HG03175 (cell line): ENCODE measurements around the gene TIAM2.
A peak's percentile ranks its signal among the peaks of the same experiment; 100 is the strongest.
"Not testable (repeated sequence)": the region's sequence is repeated elsewhere in the genome, so short reads cannot be mapped to it uniquely, and the experiment has no call there.

Experiments
- ATAC-seq: cut with Tn5 transposase; IDR thresholded peaks from one replicate; pipeline ENCODE4 v1.9.1; 2021; ENCODE audit warnings: mild to moderate bottlenecking, moderate library complexity; ENCODE audit not compliant: unreplicated experiment

TIAM2 gene

GRCh38 chr6:155222506-155222905 is 227.4 kb downstream of the TIAM2 start:
- no peak for ATAC-seq

- ATAC-seq, result peak; percentile 99
Observed at GRCh38 chr6:155223646-155224451, 228.7 kb downstream of the TIAM2 start.

- ATAC-seq, result no peak
Observed at GRCh38 chr6:155224618-155225017, 229.5 kb downstream of the TIAM2 start.

GRCh38 chr6:155227046-155227445 is 231.9 kb downstream of the TIAM2 start:
- no peak for ATAC-seq

GRCh38 chr6:155228546-155229166 is 233.5 kb downstream of the TIAM2 start:
- ATAC-seq, result no peak

GRCh38 chr6:155230975-155231374 is 235.9 kb downstream of the TIAM2 start:
- ATAC-seq, result not testable (repeated sequence)

- no peak for ATAC-seq
Observed at GRCh38 chr6:155232848-155233247, 237.7 kb downstream of the TIAM2 start.

- ATAC-seq, result no peak
Observed at GRCh38 chr6:155234167-155234566, 239.1 kb downstream of the TIAM2 start.

- no peak for ATAC-seq
Observed at GRCh38 chr6:155234687-155235086, 239.6 kb downstream of the TIAM2 start.

GRCh38 chr6:155235087-155235486 is 240.0 kb downstream of the TIAM2 start:
- ATAC-seq, result no peak

GRCh38 chr6:155237613-155238012 is 242.5 kb downstream of the TIAM2 start:
- ATAC-seq, result no peak

GRCh38 chr6:155240905-155241600 is 245.9 kb downstream of the TIAM2 start:
- ATAC-seq, result no peak

GRCh38 chr6:155241966-155242365 is 246.9 kb downstream of the TIAM2 start:
- no peak for ATAC-seq

- no peak for ATAC-seq
Observed at GRCh38 chr6:155244434-155244833, 249.3 kb downstream of the TIAM2 start.

- ATAC-seq, result no peak
Observed at GRCh38 chr6:155245193-155245592, 250.1 kb downstream of the TIAM2 start.

GRCh38 chr6:155245831-155246230 is 250.7 kb downstream of the TIAM2 start:
- ATAC-seq, result no peak

- ATAC-seq, result no peak
Observed at GRCh38 chr6:155246825-155247224, 251.7 kb downstream of the TIAM2 start.

GRCh38 chr6:155247618-155248007 is 252.5 kb downstream of the TIAM2 start:
- no peak for ATAC-seq

GRCh38 chr6:155248008-155249001 is 253.2 kb downstream of the TIAM2 start:
- ATAC-seq, result peak; percentile 59

GRCh38 chr6:155250701-155251381 is 255.7 kb downstream of the TIAM2 start:
- ATAC-seq, result no peak
